ENCODE data around the gene HOXB13. TPM values are rescaled to one million over a fixed set of nuclear protein-coding genes. Genes with fewer than 3 reads are reported as not detected.

HOXB13 gene
- total and polyA plus RNA-seq, 2 of the 13 experiments (the other 11 are each of a cell fraction or from before 2014, with no cell fraction given), result not detected

DNA sequence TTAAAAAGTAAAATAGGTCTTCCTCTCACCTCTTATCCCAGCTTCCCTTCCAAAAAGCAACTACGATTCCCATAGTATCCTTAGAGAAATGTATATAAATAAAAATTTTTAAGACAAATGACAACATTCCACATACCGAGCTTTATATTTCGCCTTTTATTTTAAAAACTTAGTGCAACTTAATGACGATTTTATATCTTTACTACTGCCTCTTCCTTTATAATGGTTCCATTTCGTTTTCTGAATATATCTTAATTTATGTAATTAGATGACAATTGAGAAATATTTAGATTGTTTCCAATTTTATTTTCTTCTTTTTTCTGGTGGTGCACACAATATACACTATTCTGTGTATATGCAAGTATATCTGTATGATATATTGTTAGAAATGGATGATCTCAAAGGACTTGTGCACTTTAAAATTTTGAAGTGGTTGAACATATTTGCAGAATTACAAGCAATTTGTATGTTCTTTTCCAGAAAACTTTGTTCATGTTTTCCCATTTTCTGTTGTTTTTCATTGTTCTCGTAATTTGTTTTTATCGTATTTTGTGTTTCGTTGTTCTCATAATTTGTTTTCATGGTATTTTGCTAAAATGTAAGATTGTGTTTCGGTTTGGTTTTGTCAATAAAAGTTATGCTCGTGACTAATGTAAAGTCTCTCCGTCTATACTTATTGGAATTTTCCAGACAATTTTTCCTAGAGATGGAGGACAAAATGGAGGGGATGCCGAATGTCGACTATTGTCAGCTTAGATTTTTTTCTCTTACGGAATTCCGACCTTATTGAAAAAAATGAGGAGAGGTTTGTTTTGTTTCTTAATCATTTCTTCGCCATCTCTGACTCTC lies 20.4 kb upstream of the HOXB13 start:
- no peaks in the 10 kb centered on the region for H4K20me1 ChIP-seq (ENCODE audit: insufficient read depth, low read length)
- H3K27me3 ChIP-seq (ENCODE audit: control insufficient read depth in 1 of 2, insufficient read depth in 2 of 2, low read length in 2 of 2), result peaks cover 37 to 94% of the 10 kb centered on the region in 2 experiments
- no peaks in the 10 kb centered on the region for H3K9me3 ChIP-seq (ENCODE audit: low read length)
- no TSS peak for BruUV-seq (replicated peaks)
- no peak overlapping the region for H3K4me2 ChIP-seq (ENCODE audit: low read depth, low read length)
- DNase-seq (ENCODE audit: low spot score), result no peak
- H2AFZ ChIP-seq (ENCODE audit: low read length), result no peak overlapping the region
- no peak overlapping the region for H3K27ac ChIP-seq (ENCODE audit: extremely low read length, insufficient read depth, low read length)
- no peaks in the 10 kb centered on the region for H3K4me1 ChIP-seq (ENCODE audit: insufficient read depth, low read length)
- intact Hi-C loops (cut with micrococcal nuclease; ENCODE audit: unreplicated experiment), result no loop called here
- H3K36me3 ChIP-seq (replicated peaks in 1 of 2; ENCODE audit: control insufficient read depth in 1 of 2, insufficient read depth in 2 of 2, low read length in 2 of 2), result no peaks in the 10 kb centered on the region
- CTCF ChIA-PET (ENCODE audit: low intra/inter-chr PET ratio, low total read pairs), result no interaction called here
- POLR2A ChIA-PET, result no interaction called here
- no peak overlapping the region for H3K4me3 ChIP-seq (replicated peaks in 1 of 3; ENCODE audit: insufficient read depth in 1 of 3, low read depth in 2 of 3, low read length in 3 of 3)
- no peaks in the 10 kb centered on the region for H3K79me2 ChIP-seq (ENCODE audit: insufficient read depth, low read length)
- TF ChIP-seq ZNF773 (CRISPR knock-in tag; IDR thresholded peaks at IDR 0.05; ENCODE audit: borderline replicate concordance) (no peak), NR2F6 (IDR thresholded peaks at IDR 0.05) (no peak), NR2F6 (CRISPR knock-in tag; IDR thresholded peaks at IDR 0.05) (no peak), ZBTB20 (CRISPR knock-in tag; IDR thresholded peaks at IDR 0.05; ENCODE audit: borderline replicate concordance, low read depth) (no peak), CBX2 (IDR thresholded peaks at IDR 0.05; ENCODE audit: low read depth, low read length) (peak; percentile 93), CBX2 (CRISPR knock-in tag; IDR thresholded peaks at IDR 0.05; ENCODE audit: low read depth) (no peak)
- TF ChIP-seq, protein P1, sequence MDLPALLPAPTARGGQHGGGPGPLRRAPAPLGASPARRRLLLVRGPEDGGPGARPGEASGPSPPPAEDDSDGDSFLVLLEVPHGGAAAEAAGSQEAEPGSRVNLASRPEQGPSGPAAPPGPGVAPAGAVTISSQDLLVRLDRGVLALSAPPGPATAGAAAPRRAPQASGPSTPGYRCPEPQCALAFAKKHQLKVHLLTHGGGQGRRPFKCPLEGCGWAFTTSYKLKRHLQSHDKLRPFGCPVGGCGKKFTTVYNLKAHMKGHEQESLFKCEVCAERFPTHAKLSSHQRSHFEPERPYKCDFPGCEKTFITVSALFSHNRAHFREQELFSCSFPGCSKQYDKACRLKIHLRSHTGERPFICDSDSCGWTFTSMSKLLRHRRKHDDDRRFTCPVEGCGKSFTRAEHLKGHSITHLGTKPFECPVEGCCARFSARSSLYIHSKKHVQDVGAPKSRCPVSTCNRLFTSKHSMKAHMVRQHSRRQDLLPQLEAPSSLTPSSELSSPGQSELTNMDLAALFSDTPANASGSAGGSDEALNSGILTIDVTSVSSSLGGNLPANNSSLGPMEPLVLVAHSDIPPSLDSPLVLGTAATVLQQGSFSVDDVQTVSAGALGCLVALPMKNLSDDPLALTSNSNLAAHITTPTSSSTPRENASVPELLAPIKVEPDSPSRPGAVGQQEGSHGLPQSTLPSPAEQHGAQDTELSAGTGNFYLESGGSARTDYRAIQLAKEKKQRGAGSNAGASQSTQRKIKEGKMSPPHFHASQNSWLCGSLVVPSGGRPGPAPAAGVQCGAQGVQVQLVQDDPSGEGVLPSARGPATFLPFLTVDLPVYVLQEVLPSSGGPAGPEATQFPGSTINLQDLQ (CRISPR knock-in tag; IDR thresholded peaks at IDR 0.05), result no peak
- in situ Hi-C loops (cut with HindIII; ENCODE audit: extremely low pct_ligation_motif_present, low pct_unique_long_range_greater_than_20kb), result no loop called here
- FAIRE-seq, result no peak
- WGBS (ENCODE audit: low lambda C conversion rate), result 27% methylated on average over 16 of the region's 16 CpGs
- ATAC-seq, result no peak
- no peak overlapping the region for H3K9ac ChIP-seq (ENCODE audit: insufficient read depth, low read depth, low read length)

All from HepG2 (cell line).